ENCODE data around the gene TEKT5. TPM values are rescaled to one million over a fixed set of nuclear protein-coding genes. Genes with fewer than 3 reads are reported as not detected.

TEKT5 gene
- total and polyA plus RNA-seq, 9 of the 15 experiments (the other 6 are each of a cell fraction or from before 2014, with no cell fraction given): 0.10 to 0.19 TPM; not detected in 7

DNA sequence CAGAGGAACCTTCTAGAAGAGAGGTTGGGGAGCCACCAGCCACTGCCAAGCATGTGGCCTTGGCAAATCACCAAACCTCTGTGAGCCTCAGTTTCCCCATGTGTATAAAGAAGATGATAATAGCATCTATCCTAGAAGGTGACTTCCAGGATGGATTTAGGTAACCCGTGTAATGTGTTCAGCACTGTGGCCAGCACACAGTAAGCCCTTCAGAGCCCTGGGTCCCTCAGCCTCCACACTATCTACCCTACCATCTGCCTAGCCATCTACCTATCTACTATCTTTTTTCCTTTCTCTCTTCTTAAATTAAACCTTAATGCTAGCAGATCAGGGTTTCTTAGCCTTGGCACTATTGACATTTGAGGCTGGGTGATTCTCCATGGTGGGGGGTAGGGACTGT, 33.0 kb downstream of the TEKT5 start:
- no peak overlapping the region for H2AFZ ChIP-seq (ENCODE audit: low read depth, low read length)
- H3K4me1 ChIP-seq (replicated peaks in 1 of 2; ENCODE audit: control insufficient read depth in 2 of 2, insufficient read depth in 2 of 2, low read length in 2 of 2): no peaks in the 10 kb centered on the region
- ATAC-seq (no peak), DNase-seq (ENCODE audit: extremely low read depth in 1 of 4, low spot score in 3 of 4) (no peak), FAIRE-seq (no peak)
- H3K4me3 ChIP-seq: no peak overlapping the region
- H3K36me3 ChIP-seq (ENCODE audit: control insufficient read depth, insufficient read depth, low read length): no peaks in the 10 kb centered on the region
- no TSS peak for BruUV-seq (replicated peaks)
- no peak overlapping the region for H3K27ac ChIP-seq (ENCODE audit: extremely low read depth, low read depth, low read length)
- WGBS (ENCODE audit: insufficient coverage, low coverage, missing lambda C conversion rate): 6% methylated on average over 1 of the region's 1 CpG
- intact Hi-C loops (cut with micrococcal nuclease): loop anchor here (10.0 kb wide), 1 partner anchor 73 kb away; no protein-coding TSS in a partner anchor
- in situ Hi-C loops (cut with MboI): no loop called here
- H3K27me3 ChIP-seq (ENCODE audit: control insufficient read depth in 2 of 2, insufficient read depth in 2 of 2, low read length in 2 of 2): peaks cover 14 to 46% of the 10 kb centered on the region in 2 experiments
- no peaks in the 10 kb centered on the region for H3K79me2 ChIP-seq (ENCODE audit: control insufficient read depth, insufficient read depth, low read length)
- H3K9me1 ChIP-seq (ENCODE audit: control insufficient read depth, insufficient read depth, low read length): no peaks in the 10 kb centered on the region
- H3K9me3 ChIP-seq (replicated peaks; ENCODE audit: control insufficient read depth, insufficient read depth, low read depth, low read length): no peaks in the 10 kb centered on the region
- POLR2A ChIA-PET: interaction anchor here (0.5 to 1.3 kb wide), 2 partner anchors 7 to 409 kb away, joined by 3 to 4 read pairs; no protein-coding TSS in a partner anchor
- TF ChIP-seq, protein P1, sequence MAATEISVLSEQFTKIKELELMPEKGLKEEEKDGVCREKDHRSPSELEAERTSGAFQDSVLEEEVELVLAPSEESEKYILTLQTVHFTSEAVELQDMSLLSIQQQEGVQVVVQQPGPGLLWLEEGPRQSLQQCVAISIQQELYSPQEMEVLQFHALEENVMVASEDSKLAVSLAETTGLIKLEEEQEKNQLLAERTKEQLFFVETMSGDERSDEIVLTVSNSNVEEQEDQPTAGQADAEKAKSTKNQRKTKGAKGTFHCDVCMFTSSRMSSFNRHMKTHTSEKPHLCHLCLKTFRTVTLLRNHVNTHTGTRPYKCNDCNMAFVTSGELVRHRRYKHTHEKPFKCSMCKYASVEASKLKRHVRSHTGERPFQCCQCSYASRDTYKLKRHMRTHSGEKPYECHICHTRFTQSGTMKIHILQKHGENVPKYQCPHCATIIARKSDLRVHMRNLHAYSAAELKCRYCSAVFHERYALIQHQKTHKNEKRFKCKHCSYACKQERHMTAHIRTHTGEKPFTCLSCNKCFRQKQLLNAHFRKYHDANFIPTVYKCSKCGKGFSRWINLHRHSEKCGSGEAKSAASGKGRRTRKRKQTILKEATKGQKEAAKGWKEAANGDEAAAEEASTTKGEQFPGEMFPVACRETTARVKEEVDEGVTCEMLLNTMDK (IDR thresholded peaks at IDR 0.05; ENCODE audit: borderline replicate concordance, insufficient read depth, low read depth, low read length, poor library complexity, severe bottlenecking): no peak
- TF ChIP-seq, protein P2, sequence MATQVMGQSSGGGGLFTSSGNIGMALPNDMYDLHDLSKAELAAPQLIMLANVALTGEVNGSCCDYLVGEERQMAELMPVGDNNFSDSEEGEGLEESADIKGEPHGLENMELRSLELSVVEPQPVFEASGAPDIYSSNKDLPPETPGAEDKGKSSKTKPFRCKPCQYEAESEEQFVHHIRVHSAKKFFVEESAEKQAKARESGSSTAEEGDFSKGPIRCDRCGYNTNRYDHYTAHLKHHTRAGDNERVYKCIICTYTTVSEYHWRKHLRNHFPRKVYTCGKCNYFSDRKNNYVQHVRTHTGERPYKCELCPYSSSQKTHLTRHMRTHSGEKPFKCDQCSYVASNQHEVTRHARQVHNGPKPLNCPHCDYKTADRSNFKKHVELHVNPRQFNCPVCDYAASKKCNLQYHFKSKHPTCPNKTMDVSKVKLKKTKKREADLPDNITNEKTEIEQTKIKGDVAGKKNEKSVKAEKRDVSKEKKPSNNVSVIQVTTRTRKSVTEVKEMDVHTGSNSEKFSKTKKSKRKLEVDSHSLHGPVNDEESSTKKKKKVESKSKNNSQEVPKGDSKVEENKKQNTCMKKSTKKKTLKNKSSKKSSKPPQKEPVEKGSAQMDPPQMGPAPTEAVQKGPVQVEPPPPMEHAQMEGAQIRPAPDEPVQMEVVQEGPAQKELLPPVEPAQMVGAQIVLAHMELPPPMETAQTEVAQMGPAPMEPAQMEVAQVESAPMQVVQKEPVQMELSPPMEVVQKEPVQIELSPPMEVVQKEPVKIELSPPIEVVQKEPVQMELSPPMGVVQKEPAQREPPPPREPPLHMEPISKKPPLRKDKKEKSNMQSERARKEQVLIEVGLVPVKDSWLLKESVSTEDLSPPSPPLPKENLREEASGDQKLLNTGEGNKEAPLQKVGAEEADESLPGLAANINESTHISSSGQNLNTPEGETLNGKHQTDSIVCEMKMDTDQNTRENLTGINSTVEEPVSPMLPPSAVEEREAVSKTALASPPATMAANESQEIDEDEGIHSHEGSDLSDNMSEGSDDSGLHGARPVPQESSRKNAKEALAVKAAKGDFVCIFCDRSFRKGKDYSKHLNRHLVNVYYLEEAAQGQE (IDR thresholded peaks at IDR 0.05; ENCODE audit: borderline replicate concordance): peak; percentile 28; the same call in 1 of the 2 replicates
- TF ChIP-seq, protein P2 (CRISPR knock-in tag; IDR thresholded peaks at IDR 0.05; ENCODE audit: low read depth): no peak
- CTCF ChIA-PET (ENCODE audit: low intra/inter-chr PET ratio): no interaction called here
- no peaks in the 10 kb centered on the region for H4K20me1 ChIP-seq (replicated peaks; ENCODE audit: control insufficient read depth, insufficient read depth, low read length)
- no peak overlapping the region for H3K9ac ChIP-seq (ENCODE audit: insufficient read depth in 1 of 2, low read depth in 2 of 2, low read length in 2 of 2)
- no peak overlapping the region for H3K4me2 ChIP-seq (ENCODE audit: insufficient read depth, low read length)
